Measurements from ENCODE around the gene ARID1B. TPM values are rescaled to one million over a fixed set of nuclear protein-coding genes. Genes with fewer than 3 reads are reported as not detected.

The ARID1B gene
- total and polyA plus RNA-seq, 2 experiments from 2014 or later, result 32.9 to 67.0 TPM

DNA sequence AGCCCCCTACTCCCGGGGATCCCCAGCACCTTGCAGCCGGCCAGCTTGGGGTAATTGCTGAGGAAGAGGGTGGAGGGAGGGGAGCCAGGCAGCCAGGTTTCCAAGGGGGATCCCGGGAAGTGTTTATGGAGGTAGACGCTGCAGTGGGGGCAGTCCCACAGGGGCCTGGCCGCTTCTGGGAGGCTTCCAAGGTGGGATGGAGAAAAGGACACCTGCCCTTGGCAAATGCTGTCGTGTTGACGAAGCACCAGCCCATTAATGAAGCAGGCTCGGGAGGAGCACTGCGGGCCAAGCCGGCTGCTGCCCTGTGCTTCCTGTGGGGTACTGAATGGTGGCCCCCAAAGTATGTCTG, 463.8 kb downstream of the ARID1B start:
- H4K20me1 ChIP-seq (ENCODE audit: insufficient read depth, poor library complexity, severe bottlenecking), result no peaks in the 10 kb centered on the region
- no peak overlapping the region for H3K4me3 ChIP-seq
- H3K79me2 ChIP-seq, result no peaks in the 10 kb centered on the region
- no peaks in the 10 kb centered on the region for H3K9me2 ChIP-seq (replicated peaks; ENCODE audit: insufficient read depth)
- no peaks in the 10 kb centered on the region for H3K36me3 ChIP-seq (replicated peaks; ENCODE audit: insufficient read depth, low read depth)
- WGBS (ENCODE audit: low lambda C conversion rate, missing lambda C conversion rate), result 91% methylated on average over 9 of the region's 10 CpGs
- TF ChIP-seq EZH2phosphoT487 (IDR thresholded peaks at IDR 0.05; ENCODE audit: low read depth, severe bottlenecking, unreplicated experiment), result no peak
- TF ChIP-seq, protein P1, sequence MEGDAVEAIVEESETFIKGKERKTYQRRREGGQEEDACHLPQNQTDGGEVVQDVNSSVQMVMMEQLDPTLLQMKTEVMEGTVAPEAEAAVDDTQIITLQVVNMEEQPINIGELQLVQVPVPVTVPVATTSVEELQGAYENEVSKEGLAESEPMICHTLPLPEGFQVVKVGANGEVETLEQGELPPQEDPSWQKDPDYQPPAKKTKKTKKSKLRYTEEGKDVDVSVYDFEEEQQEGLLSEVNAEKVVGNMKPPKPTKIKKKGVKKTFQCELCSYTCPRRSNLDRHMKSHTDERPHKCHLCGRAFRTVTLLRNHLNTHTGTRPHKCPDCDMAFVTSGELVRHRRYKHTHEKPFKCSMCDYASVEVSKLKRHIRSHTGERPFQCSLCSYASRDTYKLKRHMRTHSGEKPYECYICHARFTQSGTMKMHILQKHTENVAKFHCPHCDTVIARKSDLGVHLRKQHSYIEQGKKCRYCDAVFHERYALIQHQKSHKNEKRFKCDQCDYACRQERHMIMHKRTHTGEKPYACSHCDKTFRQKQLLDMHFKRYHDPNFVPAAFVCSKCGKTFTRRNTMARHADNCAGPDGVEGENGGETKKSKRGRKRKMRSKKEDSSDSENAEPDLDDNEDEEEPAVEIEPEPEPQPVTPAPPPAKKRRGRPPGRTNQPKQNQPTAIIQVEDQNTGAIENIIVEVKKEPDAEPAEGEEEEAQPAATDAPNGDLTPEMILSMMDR (IDR thresholded peaks at IDR 0.05; ENCODE audit: poor library complexity), result no peak
- no peak for TF ChIP-seq EZH2 (IDR thresholded peaks at IDR 0.05; ENCODE audit: borderline replicate concordance)
- no peak for DNase-seq (ENCODE audit: low spot score)
- no peak overlapping the region for H2AFZ ChIP-seq
- H3K4me1 ChIP-seq (ENCODE audit: insufficient read depth), result peaks cover 22% of the 10 kb centered on the region
- H3K27me3 ChIP-seq, result peaks cover 18% of the 10 kb centered on the region
- H3K27ac ChIP-seq, result no peak overlapping the region
- peak overlapping the region; percentile 61 for H3K4me2 ChIP-seq
- H3K9me3 ChIP-seq (ENCODE audit: low read depth), result no peaks in the 10 kb centered on the region

DNA sequence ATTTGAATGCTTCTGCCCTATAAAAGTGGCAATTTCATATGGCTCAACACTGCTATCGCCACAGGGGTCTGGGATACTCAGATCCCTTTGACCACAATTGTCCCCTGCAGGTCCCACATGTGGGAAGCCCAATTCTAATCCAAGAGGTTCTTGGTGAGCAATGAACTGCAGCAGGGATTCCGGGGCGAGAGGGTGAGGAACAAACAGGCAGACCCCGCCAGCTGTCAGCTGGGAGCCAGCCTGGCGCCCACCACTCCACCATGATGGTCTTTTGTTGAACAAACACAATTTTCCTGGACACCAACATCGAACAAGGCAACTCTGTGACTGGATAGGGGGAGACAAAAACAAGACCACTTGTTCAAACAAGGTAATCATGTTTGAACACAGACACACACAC, 465.6 kb downstream of the ARID1B start:
- Histone ChIP-seq H3K79me2 (no peaks in the 10 kb centered on the region), H3K27ac (no peak overlapping the region)
- WGBS (ENCODE audit: low lambda C conversion rate, missing lambda C conversion rate), result 93% methylated on average over 6 of the region's 6 CpGs

DNA sequence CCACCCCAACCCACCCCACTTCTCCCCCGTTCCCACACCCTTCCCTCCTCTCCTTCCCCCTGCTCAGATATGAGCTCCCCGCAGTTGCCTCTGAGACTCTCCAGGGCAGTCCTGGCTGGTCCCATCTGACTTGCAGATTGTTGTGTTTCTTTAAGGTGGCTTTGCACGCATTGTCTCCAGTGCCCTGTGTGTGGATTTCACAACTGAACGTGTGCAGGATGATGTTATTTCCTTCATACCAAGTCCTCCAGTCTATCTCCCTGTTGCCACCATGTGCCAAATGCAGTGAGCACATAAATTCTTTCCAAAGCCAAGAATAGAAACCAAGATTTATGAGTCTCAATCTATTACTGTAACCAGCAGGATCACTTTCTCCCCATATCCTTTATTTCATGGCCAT, 467.0 kb downstream of the ARID1B start:
- 48% methylated on average over 4 of the region's 4 CpGs for WGBS (ENCODE audit: low lambda C conversion rate, missing lambda C conversion rate)
- no peak overlapping the region for H2AFZ ChIP-seq
- peak; percentile 53 for DNase-seq (ENCODE audit: low spot score)

More for the DNA sequence above, 465.6 kb downstream of the ARID1B start:
- no peak overlapping the region for H3K4me3 ChIP-seq
- H2AFZ ChIP-seq, result no peak overlapping the region
- no peak overlapping the region for H3K4me2 ChIP-seq
- DNase-seq (ENCODE audit: low spot score), result no peak
- H3K36me3 ChIP-seq (replicated peaks; ENCODE audit: insufficient read depth, low read depth), result no peaks in the 10 kb centered on the region
- TF ChIP-seq EZH2 (IDR thresholded peaks at IDR 0.05; ENCODE audit: borderline replicate concordance) (no peak), EZH2phosphoT487 (IDR thresholded peaks at IDR 0.05; ENCODE audit: low read depth, severe bottlenecking, unreplicated experiment) (no peak)
- TF ChIP-seq, protein P1 (IDR thresholded peaks at IDR 0.05; ENCODE audit: poor library complexity), result no peak
- no peaks in the 10 kb centered on the region for H3K9me2 ChIP-seq (replicated peaks; ENCODE audit: insufficient read depth)
- H3K9me3 ChIP-seq (ENCODE audit: low read depth), result no peaks in the 10 kb centered on the region
- no peaks in the 10 kb centered on the region for H3K27me3 ChIP-seq
- peaks cover 18% of the 10 kb centered on the region for H3K4me1 ChIP-seq (ENCODE audit: insufficient read depth)
- no peaks in the 10 kb centered on the region for H4K20me1 ChIP-seq (ENCODE audit: insufficient read depth, poor library complexity, severe bottlenecking)

More for the DNA sequence above, 467.0 kb downstream of the ARID1B start:
- Histone ChIP-seq H3K79me2 (no peaks in the 10 kb centered on the region), H3K4me3 (no peak overlapping the region), H3K9me3 (ENCODE audit: low read depth) (no peaks in the 10 kb centered on the region), H3K9me2 (replicated peaks; ENCODE audit: insufficient read depth) (no peaks in the 10 kb centered on the region), H4K20me1 (ENCODE audit: insufficient read depth, poor library complexity, severe bottlenecking) (no peaks in the 10 kb centered on the region), H3K4me2 (no peak overlapping the region), H3K4me1 (ENCODE audit: insufficient read depth) (peaks cover 18% of the 10 kb centered on the region), H3K27ac (no peak overlapping the region), H3K27me3 (no peaks in the 10 kb centered on the region), H3K36me3 (replicated peaks; ENCODE audit: insufficient read depth, low read depth) (no peaks in the 10 kb centered on the region)
- TF ChIP-seq, protein P1 (IDR thresholded peaks at IDR 0.05; ENCODE audit: poor library complexity), result no peak
- TF ChIP-seq EZH2phosphoT487 (IDR thresholded peaks at IDR 0.05; ENCODE audit: low read depth, severe bottlenecking, unreplicated experiment) (no peak), EZH2 (IDR thresholded peaks at IDR 0.05; ENCODE audit: borderline replicate concordance) (no peak)
